Measurements from ENCODE around the gene ANKRD63.

ANKRD63 gene

GRCh38 chr15:40317580-40317979 lies 34.7 kb upstream of the ANKRD63 start:
- H3K4me1 ChIP-seq (ENCODE audit: control insufficient read depth, low read length): peaks cover 3% of the 10 kb centered on the region
- no peak overlapping the region for H3K4me2 ChIP-seq (ENCODE audit: low read length)
- H3K79me2 ChIP-seq (ENCODE audit: control insufficient read depth, low read length): no peaks in the 10 kb centered on the region
- H3K27ac ChIP-seq (ENCODE audit: low read depth, low read length): no peak overlapping the region
- no peaks in the 10 kb centered on the region for H3K9me2 ChIP-seq (replicated peaks; ENCODE audit: control insufficient read depth, low read length)
- peaks cover 52% of the 10 kb centered on the region for H3K27me3 ChIP-seq (ENCODE audit: control insufficient read depth, low read length)
- H3K4me3 ChIP-seq (ENCODE audit: low read length): no peak overlapping the region
- H3K9me3 ChIP-seq (ENCODE audit: control insufficient read depth, insufficient read depth, low read length): no peaks in the 10 kb centered on the region
- H3K36me3 ChIP-seq (ENCODE audit: control insufficient read depth, low read length): no peaks in the 10 kb centered on the region
- no peaks in the 10 kb centered on the region for H4K20me1 ChIP-seq (ENCODE audit: control insufficient read depth, insufficient read depth, low read depth, low read length)
- H3F3A ChIP-seq (ENCODE audit: control insufficient read depth, insufficient read depth): peaks cover 4% of the 10 kb centered on the region; the same call in 1 of the 2 replicates
- TF ChIP-seq CTCF (IDR thresholded peaks at IDR 0.05; ENCODE audit: low read depth, low read length, poor library complexity, severe bottlenecking) (no peak), EZH2phosphoT487 (IDR thresholded peaks at IDR 0.05; ENCODE audit: borderline replicate concordance, low read length) (no peak)

GRCh38 chr15:40316931-40317330 lies 34.1 kb upstream of the ANKRD63 start:
- Histone ChIP-seq H3K4me1 (ENCODE audit: control insufficient read depth, low read length) (peaks cover 2% of the 10 kb centered on the region; the same call in 1 of the 2 replicates), H3K27me3 (ENCODE audit: control insufficient read depth, low read length) (peaks cover 56% of the 10 kb centered on the region), H3K36me3 (ENCODE audit: control insufficient read depth, low read length) (no peaks in the 10 kb centered on the region), H3K79me2 (ENCODE audit: control insufficient read depth, low read length) (no peaks in the 10 kb centered on the region), H3K9me2 (replicated peaks; ENCODE audit: control insufficient read depth, low read length) (no peaks in the 10 kb centered on the region), H3K27ac (ENCODE audit: low read depth, low read length) (no peak overlapping the region), H3K9me3 (ENCODE audit: control insufficient read depth, insufficient read depth, low read length) (no peaks in the 10 kb centered on the region), H3F3A (ENCODE audit: control insufficient read depth, insufficient read depth) (peaks cover 4% of the 10 kb centered on the region; the same call in 1 of the 2 replicates), H4K20me1 (ENCODE audit: control insufficient read depth, insufficient read depth, low read depth, low read length) (no peaks in the 10 kb centered on the region), H3K4me3 (ENCODE audit: low read length) (no peak overlapping the region), H3K4me2 (ENCODE audit: low read length) (no peak overlapping the region)
- TF ChIP-seq CTCF (IDR thresholded peaks at IDR 0.05; ENCODE audit: low read depth, low read length, poor library complexity, severe bottlenecking) (no peak), EZH2phosphoT487 (IDR thresholded peaks at IDR 0.05; ENCODE audit: borderline replicate concordance, low read length) (no peak)

GRCh38 chr15:40314723-40315276 lies 31.9 kb upstream of the ANKRD63 start:
- H3K4me1 ChIP-seq (ENCODE audit: control insufficient read depth, low read length): no peaks in the 10 kb centered on the region
- H3K9me3 ChIP-seq (ENCODE audit: control insufficient read depth, insufficient read depth, low read length): no peaks in the 10 kb centered on the region
- no peak overlapping the region for H3K4me2 ChIP-seq (ENCODE audit: low read length)
- peaks cover 62% of the 10 kb centered on the region for H3K27me3 ChIP-seq (ENCODE audit: control insufficient read depth, low read length)
- no peaks in the 10 kb centered on the region for H3K9me2 ChIP-seq (replicated peaks; ENCODE audit: control insufficient read depth, low read length)
- no peak overlapping the region for H3K4me3 ChIP-seq (ENCODE audit: low read length)
- no peaks in the 10 kb centered on the region for H3K36me3 ChIP-seq (ENCODE audit: control insufficient read depth, low read length)
- TF ChIP-seq EZH2phosphoT487 (IDR thresholded peaks at IDR 0.05; ENCODE audit: borderline replicate concordance, low read length) (no peak), CTCF (IDR thresholded peaks at IDR 0.05; ENCODE audit: low read depth, low read length, poor library complexity, severe bottlenecking) (no peak)
- no peak overlapping the region for H3K27ac ChIP-seq (ENCODE audit: low read depth, low read length)
- H3F3A ChIP-seq (ENCODE audit: control insufficient read depth, insufficient read depth): no peaks in the 10 kb centered on the region
- H4K20me1 ChIP-seq (ENCODE audit: control insufficient read depth, insufficient read depth, low read depth, low read length): no peaks in the 10 kb centered on the region
- no peaks in the 10 kb centered on the region for H3K79me2 ChIP-seq (ENCODE audit: control insufficient read depth, low read length)
